ENCODE results near the gene NUMB.

GRCh38 chr14:73376585-73376984 lies 81.8 kb downstream of the NUMB start:
- TF ChIP-seq POLR2A (IDR thresholded peaks at IDR 0.05) (no peak), CTCF (IDR thresholded peaks at IDR 0.05) (no peak), POLR2AphosphoS5 (IDR thresholded peaks at IDR 0.05) (no peak), EP300 (IDR thresholded peaks at IDR 0.05) (no peak)

Measured in suprapubic skin (tissue), 4 donors.